Measurements from ENCODE around the gene GLYATL2.

- TF ChIP-seq CTCF (IDR thresholded peaks at IDR 0.05; ENCODE audit: control extremely low read depth in 1 of 3, insufficient read depth in 1 of 3, low read depth in 1 of 3, low read length in 3 of 3) (no peak), POLR2A (IDR thresholded peaks at IDR 0.05; ENCODE audit: control extremely low read depth in 1 of 2, low read depth in 2 of 2, low read length in 2 of 2) (no peak), TAF1 (IDR thresholded peaks at IDR 0.05; ENCODE audit: low read depth, low read length) (no peak), ZNF274 (IDR thresholded peaks at IDR 0.05; ENCODE audit: borderline replicate concordance, extremely low read depth, low read length) (no peak), POLR2AphosphoS5 (IDR thresholded peaks at IDR 0.05; ENCODE audit: low read depth, low read length) (no peak)
These were observed 42.9 kb upstream of the GLYATL2 start for GRCh38 chr11:58887452-58887851.
